NCI-H2171 treated with DMSO at 0.1 percent for 48 hours (cell line): Measurements from ENCODE around the gene ETDB.
A peak's percentile ranks its signal among the peaks of the same experiment; 100 is the strongest.
"Not testable (repeated sequence)": the region's sequence is repeated elsewhere in the genome, so short reads cannot be mapped to it uniquely, and the experiment has no call there.

ENCODE experiments used
- DNase-seq: peaks from one replicate; lab custom pipeline; 2025; lab: John Stamatoyannopoulos, UW

Gene ETDB

GRCh38 chrX:135120056-135120576, at the start of gene ETDB:
Gene ETDB, minus strand, starts transcription at chrX:135120526. Its CDS starts 1,265 bp downstream, at chrX:135119261.
- not testable (repeated sequence) for DNase-seq

GRCh38 chrX:135169534-135169933, 49.2 kb upstream of the ETDB start:
- not testable (repeated sequence) for DNase-seq

GRCh38 chrX:135168486-135168885, 48.2 kb upstream of the ETDB start:
- DNase-seq = no peak

GRCh38 chrX:135154688-135155087, 34.4 kb upstream of the ETDB start:
- DNase-seq = not testable (repeated sequence)

GRCh38 chrX:135126145-135126544, 5.8 kb upstream of the ETDB start:
- DNase-seq = not testable (repeated sequence)

DNA sequence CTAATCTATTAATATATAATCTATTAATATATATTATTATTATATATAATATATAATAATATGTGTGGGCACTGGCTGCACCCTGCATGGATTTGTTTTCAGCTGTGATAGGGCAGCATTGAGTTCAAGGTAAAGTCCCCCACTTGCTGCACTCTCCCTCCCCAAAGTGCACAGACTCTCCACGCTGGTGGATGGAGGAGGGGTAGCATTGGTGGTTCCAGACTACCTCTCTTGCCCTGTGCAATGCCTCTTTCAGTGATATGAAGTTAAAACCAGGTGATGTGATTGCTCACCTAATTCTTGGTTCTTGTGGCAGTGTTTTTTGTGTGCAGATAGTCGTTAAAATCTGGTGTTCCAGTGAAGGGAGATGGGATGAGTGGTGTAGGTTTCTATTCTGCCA, 4.3 kb downstream of the ETDB start:
- not testable (repeated sequence) for DNase-seq

GRCh38 chrX:135114392-135114791, 5.9 kb downstream of the ETDB start:
- DNase-seq = no peak

- no peak for DNase-seq
Measured at GRCh38 chrX:135112743-135113142, 7.6 kb downstream of the ETDB start.

DNA sequence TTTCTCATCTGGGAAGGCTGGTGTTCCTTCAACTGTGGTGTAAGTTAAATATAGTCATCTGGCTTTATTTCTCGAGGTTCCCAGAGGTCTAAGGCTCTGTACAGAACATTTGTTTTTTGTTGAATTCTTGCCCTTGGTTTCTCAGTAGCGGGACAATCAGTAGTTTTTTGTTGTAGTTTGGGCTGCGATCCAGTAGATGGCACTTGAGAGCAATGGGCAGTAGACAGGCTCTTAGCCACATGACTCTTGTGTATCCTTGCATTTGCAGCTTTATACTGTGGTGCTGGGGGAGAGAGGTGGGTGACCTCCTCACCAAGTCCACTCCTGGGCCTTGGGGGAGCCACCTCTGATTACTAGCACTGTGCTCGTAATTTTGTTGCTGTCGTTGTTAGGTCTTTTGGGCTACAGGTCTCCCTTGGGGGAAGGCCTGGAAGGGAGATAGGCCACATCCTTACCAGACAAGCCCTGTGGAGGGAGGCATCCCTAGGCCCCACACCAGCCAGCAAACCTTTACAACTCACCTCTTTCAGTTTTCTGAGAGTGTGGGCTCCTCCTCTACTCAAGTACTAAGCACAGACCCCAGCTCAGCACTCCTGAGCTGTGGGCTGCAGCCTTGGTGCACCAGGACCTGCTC, 8.1 kb downstream of the ETDB start:
- peak; percentile 9 for DNase-seq

GRCh38 chrX:135109554-135109953, 10.8 kb downstream of the ETDB start:
- DNase-seq = no peak

DNA sequence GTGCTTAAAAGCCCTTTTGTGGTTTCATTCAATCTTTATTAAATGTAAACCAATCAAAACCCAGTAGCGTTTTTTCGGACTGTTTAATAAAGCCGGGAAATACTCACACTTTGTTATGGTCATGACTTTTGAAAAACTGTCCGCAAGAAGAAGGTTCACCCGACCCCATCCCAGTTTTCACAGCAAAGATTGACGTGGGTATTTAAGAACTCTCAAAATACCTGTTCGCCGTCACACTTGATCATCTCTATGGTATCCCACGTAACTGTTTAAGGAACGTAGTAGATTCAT, 20.9 kb downstream of the ETDB start:
- DNase-seq = no peak

DNA sequence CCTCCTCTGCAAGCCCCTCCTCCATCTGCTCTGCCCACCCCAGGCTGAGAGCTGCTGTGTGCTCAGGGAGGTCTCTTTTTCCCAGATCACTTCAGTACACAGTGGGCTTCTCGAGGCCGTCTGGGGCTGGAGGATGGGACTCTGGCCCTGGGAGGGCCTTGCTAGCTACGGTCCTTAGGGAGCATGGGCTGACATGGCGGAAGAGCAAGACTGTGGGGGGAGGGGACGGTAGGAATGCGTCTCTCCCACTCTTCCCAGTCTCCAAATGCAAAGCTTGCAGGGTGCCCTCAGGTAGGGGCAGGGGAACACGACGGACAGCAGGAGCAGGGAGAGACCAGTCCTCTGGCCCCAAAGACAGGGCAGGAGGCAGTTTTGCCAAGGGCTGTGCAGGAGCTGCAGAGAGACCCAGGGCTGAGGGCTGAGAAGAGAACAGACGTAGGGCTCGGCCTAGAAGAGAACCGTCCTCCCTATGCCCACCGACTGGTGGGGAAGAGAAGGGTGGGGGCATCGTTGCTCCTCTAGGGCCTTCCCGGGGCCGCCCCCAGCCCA, 23.1 kb downstream of the ETDB start:
- not testable (repeated sequence) for DNase-seq

DNA sequence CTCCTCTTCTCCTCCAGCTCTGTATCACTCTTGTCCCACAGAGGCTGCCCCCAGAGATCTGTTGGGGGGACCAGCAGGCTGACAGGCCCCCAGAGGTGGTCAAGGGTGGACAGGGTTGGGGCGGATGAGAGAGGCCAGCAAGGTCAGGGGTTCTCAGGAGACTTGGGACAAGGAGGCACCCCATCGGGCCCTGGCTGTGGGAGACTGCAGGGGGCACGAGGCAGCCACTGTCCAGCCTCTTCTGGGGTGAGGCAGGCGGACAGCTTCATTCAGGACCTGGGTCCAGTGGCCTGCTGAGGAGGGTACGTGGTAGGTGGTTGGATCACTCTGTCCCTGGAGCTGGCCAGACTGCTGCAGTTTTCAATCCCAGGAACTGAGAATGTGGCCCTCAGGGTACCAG, 24.6 kb downstream of the ETDB start:
- DNase-seq = no peak

DNA sequence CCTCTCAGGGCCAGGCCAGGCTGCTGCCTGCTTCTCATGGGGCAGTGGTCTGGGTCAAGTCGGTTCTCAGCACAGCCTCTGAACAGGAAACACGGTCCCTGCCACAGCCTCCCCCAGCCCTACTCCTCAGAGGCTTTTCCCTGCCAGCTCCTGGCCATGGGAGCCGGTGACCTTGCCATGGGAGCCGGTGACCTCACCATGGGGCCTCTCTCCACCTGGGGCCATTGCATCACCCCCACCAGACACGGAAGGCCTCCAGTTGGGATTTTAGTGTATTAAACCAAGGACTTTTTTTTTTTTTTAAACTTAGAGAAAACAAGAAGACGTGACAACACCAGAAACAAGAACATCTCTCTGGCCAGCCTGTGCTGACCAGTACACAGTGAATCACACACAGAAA, 25.6 kb downstream of the ETDB start:
- DNase-seq = no peak

- no peak for DNase-seq
Measured at GRCh38 chrX:135089126-135089525, 31.2 kb downstream of the ETDB start.

GRCh38 chrX:135087867-135088266, 32.5 kb downstream of the ETDB start:
- peak; percentile 82 for DNase-seq

DNA sequence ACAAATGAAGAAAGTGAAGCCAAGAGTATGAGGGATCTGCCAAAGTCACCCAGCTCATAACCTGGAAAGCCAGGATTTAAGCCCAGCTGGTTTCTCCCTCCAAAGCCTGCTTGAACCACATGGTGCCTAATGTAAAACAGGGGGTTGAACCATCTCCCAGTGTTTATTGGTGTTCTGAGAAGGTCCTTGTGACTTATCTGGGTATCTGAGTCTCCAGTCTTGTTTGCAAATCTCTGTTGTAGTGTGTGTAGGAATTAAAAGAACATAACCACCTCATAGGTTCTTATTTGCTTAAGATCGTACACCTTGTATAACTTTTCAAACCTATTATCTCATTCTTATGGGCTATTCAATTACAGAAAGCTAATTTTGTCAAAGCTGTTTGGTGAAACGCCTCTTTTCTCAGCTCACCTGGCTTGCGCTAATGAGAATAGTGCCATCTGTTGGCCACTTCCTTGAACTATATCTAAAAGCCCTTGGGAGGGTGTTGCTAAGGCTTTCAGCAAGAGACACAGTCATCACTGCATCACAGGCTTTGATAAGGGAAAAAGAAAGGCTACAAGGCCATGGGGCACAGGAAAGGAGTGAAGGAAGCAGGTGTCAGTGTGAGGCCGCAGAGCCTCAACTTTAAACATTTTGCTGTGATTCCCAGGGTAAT, 34.0 kb downstream of the ETDB start:
- peak; percentile 72 for DNase-seq

DNA sequence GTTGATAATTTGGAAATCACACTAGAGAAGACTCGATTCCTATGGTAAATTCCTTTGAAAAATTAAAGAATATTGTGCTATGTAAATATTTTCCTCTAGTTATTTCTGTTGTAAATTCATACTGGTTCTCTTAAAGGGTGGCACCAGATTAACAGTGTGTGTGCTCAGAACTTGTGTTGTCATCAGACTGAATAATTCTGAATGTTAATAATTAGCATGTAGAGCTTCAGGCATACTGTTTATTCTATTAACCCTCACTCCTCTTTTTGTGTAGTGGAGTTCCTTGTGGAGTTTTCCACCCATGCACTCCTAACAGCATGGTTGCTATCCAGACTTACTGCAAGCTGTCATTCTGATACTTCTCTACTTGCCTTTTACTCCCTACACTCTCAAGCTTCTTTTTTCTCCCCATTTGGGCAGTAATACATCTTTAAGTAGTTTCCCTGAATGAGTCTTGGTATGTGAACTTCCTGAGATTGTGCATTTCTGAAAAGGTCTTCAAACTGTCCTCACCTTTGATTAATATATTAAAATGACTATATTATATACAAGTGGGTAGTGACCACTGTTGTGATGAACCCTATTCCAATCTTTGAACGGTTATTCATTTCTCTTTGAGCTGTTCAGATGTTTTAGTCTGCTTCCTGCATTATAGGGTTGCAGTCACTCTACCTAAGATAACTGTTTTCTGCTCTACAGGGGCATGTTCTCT, 38.5 kb downstream of the ETDB start:
- no peak for DNase-seq
